GM12865 (cell line): Measurements from ENCODE around the gene ACAP2.

Experiments
- DNase-seq: peaks from one replicate; pipeline ENCODE4 v3.0.0; 2010; ENCODE audit warnings: low read depth
- H3K4me3 ChIP-seq: 2 replicates; pipeline ENCODE4 v1.5.1; 2011; ENCODE audit warnings: mild to moderate bottlenecking, low read depth, low read length, control low read depth
- TF ChIP-seq, protein P1 (sequence below): IDR thresholded peaks from 2 replicates; pipeline ENCODE4 v1.5.1; 2011; ENCODE audit warnings: low read length, control low read depth, low read depth, inconsistent platforms; ENCODE audit not compliant: insufficient read depth; ENCODE audit errors: missing control alignments

ACAP2 gene

DNA sequence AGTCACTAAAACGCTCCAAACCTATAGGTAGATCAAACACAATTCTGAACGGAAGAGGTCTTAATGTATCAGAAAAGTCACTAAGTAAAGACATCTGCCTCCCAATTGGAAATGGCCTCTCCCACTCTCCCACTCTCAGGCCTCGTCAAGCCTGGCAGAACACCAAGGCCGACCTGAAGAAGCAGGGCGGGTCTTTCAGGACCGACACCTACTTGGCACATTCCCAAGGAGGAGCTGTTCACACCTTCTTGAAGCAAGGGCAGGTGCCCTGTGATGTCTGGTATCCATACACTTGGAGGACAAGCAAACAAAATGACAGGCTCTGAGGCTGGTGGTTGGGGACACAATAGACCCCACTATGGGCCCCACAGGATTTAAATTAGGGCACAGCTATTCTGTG, 201.9 kb downstream of the ACAP2 start:
- H3K4me3 ChIP-seq, result no peak overlapping the region
- no peak for DNase-seq
- TF ChIP-seq, protein P1, sequence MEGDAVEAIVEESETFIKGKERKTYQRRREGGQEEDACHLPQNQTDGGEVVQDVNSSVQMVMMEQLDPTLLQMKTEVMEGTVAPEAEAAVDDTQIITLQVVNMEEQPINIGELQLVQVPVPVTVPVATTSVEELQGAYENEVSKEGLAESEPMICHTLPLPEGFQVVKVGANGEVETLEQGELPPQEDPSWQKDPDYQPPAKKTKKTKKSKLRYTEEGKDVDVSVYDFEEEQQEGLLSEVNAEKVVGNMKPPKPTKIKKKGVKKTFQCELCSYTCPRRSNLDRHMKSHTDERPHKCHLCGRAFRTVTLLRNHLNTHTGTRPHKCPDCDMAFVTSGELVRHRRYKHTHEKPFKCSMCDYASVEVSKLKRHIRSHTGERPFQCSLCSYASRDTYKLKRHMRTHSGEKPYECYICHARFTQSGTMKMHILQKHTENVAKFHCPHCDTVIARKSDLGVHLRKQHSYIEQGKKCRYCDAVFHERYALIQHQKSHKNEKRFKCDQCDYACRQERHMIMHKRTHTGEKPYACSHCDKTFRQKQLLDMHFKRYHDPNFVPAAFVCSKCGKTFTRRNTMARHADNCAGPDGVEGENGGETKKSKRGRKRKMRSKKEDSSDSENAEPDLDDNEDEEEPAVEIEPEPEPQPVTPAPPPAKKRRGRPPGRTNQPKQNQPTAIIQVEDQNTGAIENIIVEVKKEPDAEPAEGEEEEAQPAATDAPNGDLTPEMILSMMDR, result no peak

DNA sequence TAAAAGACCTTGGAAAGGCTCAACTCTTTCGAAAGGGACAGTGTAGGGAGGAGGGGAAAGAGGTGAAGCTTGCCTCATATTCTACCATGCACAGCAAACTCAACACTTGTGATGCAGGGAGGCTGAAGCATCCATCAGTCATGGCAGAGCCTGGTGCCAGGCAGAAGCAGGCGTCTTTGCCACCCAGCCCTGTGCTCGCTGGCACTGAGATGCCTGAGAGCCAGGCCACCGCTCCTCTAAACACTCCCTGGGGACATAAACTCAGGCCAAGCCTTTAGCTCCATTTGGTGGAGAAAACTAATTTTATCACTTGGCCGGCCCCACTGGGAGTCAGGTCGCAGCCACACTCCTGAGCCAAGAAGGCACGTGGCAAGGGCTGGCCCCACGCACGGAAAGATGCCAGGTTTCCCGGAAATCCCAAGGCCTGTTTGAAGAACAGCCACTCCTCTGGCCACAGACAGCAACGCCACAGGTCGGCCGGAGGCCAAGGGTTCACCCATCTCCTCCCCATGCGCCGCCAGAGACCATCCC, 202.6 kb downstream of the ACAP2 start:
- DNase-seq, result no peak
- no peak overlapping the region for H3K4me3 ChIP-seq
- TF ChIP-seq, protein P1, result no peak

DNA sequence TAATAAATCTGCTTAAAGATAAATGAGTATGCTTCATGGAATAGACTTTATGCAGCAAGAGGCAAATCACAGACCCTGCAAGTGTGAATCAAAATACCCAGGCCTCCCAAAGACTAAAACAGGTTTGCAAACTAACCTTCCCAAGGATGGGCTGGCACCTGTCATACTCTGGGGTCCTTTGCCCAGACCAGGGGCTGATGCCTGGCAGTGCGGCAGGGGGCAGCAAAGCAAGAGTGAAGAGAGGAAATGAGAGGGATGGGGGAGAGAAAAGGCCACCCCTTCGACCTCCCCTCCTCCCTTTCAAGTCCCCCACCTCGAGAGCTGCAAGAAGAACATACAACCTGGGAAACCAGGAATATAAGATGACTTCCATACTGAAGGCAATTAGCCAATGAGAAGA, 203.7 kb downstream of the ACAP2 start:
- TF ChIP-seq, protein P1, result no peak
- H3K4me3 ChIP-seq, result no peak overlapping the region
- DNase-seq, result no peak

DNA sequence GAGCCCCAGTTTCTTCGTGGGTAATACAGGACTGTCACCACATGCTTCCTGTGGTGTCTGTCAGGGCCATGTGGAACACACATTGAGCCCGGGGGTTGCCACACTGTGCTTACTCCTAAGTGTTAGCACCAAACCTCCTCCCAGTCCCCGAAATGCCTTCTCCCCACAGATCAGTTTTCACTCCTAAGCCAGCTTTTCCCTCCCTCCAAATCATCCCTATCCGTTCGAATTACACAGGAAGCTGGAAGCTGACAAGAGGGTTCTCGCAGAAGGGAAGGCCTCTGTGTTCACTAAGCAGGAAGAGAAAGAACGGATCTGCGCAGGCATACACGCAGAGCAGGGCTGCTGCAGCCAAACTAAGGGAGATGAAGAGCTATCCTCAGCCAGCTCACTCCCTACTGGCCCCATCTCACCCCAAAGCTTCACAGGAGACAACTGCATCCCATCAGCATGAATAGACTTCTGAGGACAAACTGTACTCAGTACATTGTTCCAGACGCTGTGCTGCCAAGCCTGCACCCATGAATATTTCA, 204.2 kb downstream of the ACAP2 start:
- no peak for DNase-seq
- H3K4me3 ChIP-seq, result no peak overlapping the region
- TF ChIP-seq, protein P1, result no peak

DNA sequence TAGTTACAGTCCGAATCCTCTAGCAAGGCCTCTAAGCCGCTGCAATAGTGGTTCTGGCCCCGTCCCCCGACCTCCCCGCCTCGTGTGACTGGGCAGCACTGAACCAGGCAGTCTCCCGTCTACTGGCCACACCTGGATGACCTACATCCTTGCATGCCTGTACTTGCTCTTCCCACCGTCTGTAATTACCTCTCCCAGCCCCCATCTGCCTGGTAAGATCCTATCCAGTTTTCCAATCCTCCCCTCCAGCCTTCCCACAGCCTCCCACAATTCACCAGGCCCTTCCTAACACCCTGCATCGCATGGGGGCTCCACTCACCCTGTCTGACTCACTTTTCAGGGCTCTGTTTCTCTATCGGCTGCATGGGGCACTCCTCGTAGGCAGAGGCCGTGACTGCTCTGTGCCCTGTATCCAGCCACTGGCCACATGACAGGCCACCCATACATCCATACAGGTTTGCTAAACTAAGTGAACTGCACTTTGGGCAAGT, 204.7 kb downstream of the ACAP2 start:
- DNase-seq, result no peak
- no peak overlapping the region for H3K4me3 ChIP-seq
- TF ChIP-seq, protein P1, result no peak

DNA sequence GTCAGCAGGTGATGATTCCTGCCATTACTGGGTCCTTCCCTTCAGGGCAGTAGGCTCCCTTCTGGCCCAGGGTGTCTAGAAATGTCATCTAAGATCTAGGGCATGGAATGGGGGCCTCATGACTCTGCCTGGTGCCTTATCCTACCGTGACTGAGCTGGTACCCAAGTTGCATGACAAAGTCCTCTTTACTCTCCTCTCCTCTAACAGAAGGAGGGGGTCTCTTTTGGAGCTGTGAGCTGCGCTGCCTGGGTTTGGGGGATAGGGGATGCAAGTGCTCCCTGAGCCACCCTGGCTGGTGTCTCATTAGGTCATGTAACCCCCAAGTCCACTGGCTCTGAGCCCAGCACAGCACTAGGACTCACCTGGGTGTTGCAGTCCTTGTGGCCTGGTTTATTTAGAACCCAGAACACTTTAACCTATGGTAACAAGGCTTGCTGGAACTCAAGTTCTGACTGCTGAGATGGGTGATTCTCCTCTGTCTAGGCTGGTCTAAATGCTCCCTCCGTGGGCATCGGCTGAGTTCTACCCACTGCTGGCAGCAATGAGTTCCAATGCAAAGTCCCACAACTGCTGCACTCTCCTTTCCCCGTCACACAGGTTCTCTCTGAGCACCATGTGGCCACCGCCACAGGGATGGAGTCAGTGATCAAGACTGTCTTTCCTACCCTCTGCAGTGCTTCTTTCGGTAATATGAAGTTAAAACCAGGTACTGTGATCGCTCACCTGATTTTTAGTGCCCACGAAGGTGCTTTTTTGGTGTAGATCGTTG, 205.8 kb downstream of the ACAP2 start:
- no peak for DNase-seq
- no peak overlapping the region for H3K4me3 ChIP-seq
- TF ChIP-seq, protein P1, result no peak
